Neural progenitor cell (in vitro differentiated cells): ENCODE results near the gene RAI1.

Source experiments
- EZH2 ChIP-seq: fragments of 200-600 bp; sonication (generic); IDR thresholded peaks from 2 replicates; pipeline ENCODE4 v1.6.1; 2017; ENCODE audit warnings: antibody characterized with exemption, mild to moderate bottlenecking, moderate library complexity
- TF ChIP-seq, protein P1 (sequence below): fragments of 200-600 bp; sonication (generic); IDR thresholded peaks from 2 replicates; pipeline ENCODE4 v1.5.1; 2017; ENCODE audit warnings: antibody characterized with exemption, mild to moderate bottlenecking

DNA sequence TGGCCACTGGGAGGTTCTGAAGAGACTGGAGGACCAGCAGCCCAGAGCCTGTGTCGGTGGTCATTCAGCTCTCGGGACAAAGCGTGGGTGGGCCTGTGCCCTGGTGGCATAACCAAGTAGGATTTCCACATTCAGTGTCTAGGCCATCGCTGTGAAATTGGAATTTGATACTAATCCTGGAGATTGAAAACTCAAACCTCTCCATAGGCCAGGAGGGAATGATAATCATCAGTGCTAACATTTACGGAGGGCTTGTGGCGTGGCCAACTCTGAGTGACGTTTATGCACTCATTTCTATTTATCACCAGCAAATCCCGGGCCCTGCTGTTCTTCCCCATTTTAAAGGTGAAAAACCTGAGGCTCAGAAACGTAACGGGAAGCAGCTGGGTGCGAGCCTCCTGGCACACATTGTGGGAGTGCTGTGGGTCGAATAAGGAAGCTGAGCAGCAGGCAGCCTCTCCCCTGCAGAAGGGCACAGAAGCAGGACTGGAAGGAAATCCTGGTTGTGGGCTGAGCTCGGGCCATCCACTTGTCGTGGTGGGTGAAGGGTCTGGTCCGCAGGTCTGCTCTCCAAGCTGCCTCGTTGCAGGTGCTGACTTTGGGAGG is 33.1 kb downstream of the RAI1 start:
- TF ChIP-seq, protein P1, sequence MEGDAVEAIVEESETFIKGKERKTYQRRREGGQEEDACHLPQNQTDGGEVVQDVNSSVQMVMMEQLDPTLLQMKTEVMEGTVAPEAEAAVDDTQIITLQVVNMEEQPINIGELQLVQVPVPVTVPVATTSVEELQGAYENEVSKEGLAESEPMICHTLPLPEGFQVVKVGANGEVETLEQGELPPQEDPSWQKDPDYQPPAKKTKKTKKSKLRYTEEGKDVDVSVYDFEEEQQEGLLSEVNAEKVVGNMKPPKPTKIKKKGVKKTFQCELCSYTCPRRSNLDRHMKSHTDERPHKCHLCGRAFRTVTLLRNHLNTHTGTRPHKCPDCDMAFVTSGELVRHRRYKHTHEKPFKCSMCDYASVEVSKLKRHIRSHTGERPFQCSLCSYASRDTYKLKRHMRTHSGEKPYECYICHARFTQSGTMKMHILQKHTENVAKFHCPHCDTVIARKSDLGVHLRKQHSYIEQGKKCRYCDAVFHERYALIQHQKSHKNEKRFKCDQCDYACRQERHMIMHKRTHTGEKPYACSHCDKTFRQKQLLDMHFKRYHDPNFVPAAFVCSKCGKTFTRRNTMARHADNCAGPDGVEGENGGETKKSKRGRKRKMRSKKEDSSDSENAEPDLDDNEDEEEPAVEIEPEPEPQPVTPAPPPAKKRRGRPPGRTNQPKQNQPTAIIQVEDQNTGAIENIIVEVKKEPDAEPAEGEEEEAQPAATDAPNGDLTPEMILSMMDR, result no peak
- no peak for TF ChIP-seq EZH2
